K562 (cell line): Measurements from ENCODE around the gene RIPK3. TPM values are rescaled to one million over a fixed set of nuclear protein-coding genes. Genes with fewer than 3 reads are reported as not detected.

Experiments
- ATAC-seq: fragments of 200-7000 bp; cut with Tn5 transposase; 3 replicates; pipeline ENCODE4 v1.9.1; 2020; ENCODE audit warnings: moderate library complexity
- BruUV-seq: library from RNA; stranded (reverse); fragments of 400-500 nt; replicated peaks from 2 replicates; lab custom pipeline; 2021; lab: Mats Ljungman, UMichigan
- CTCF ChIA-PET: fragments of 300-600 bp; formaldehyde crosslinking; extraction: SDS; loops from one replicate; lab custom pipeline; 2021; ENCODE audit warnings: low intra/inter-chr PET ratio; lab: Yijun Ruan, JAX
- POLR2A ChIA-PET: fragments of 300-600, 350-650 bp; sonication (Branson Sonifier 250); formaldehyde crosslinking; extraction: SDS; loops from one replicate; lab custom pipeline; 2021; ENCODE audit warnings: antibody characterized with exemption, inconsistent platforms; lab: Yijun Ruan, JAX
- DNase-seq, 4 experiments: peaks; one replicate each; pipeline versions ENCODE4 v3.0.0 to v3.0.0-alpha.2; 2011 to 2018; ENCODE audit warnings: low spot score in 3 of 4, mixed read lengths in 3 of 4; ENCODE audit errors: extremely low read depth in 1 of 4
- FAIRE-seq: peaks from 2 replicates; lab custom pipeline; 2011; peaks lifted over from hg19 to GRCh38; lab: Jason Lieb, UNC
- H2AFZ ChIP-seq: 2 replicates; pipeline ENCODE4 v1.6.0; 2011; ENCODE audit warnings: low read depth, low read length, control low read depth, inconsistent platforms
- H3K27ac ChIP-seq: fragments of 200-600 bp; 3 replicates; pipeline ENCODE4 v1.8.0; 2011; ENCODE audit warnings: low read depth, mild to moderate bottlenecking, control low read depth, inconsistent platforms, low read length, moderate library complexity, mixed read lengths; ENCODE audit errors: extremely low read depth
- H3K27me3 ChIP-seq, 2 experiments: fragments of 300-600 bp in 1 of 2; 2 replicates in 1 of 2; 3 replicates in 1 of 2; pipeline versions ENCODE4 v1.6.0 to v1.8.0; 2011; ENCODE audit warnings: inconsistent platforms in 2 of 2, low read length in 2 of 2, mild to moderate bottlenecking in 1 of 2, mixed read lengths in 1 of 2, moderate library complexity in 1 of 2; ENCODE audit not compliant: control insufficient read depth in 2 of 2, insufficient read depth in 2 of 2
- H3K36me3 ChIP-seq: fragments of 300-600 bp; 3 replicates; pipeline ENCODE4 v1.8.0; 2011; ENCODE audit warnings: mild to moderate bottlenecking, low read length, inconsistent platforms; ENCODE audit not compliant: control insufficient read depth, insufficient read depth
- H3K4me1 ChIP-seq, 2 experiments: fragments of 200-600 bp in 1 of 2; replicated peaks in 1 of 2; 2 replicates in 1 of 2; 3 replicates in 1 of 2; pipeline versions ENCODE4 v1.5.1 to v1.8.0; 2011; ENCODE audit warnings: inconsistent platforms in 2 of 2, low read length in 2 of 2, mild to moderate bottlenecking in 1 of 2, mixed read lengths in 1 of 2, moderate library complexity in 1 of 2; ENCODE audit not compliant: control insufficient read depth in 2 of 2, insufficient read depth in 2 of 2
- H3K4me2 ChIP-seq: 2 replicates; pipeline ENCODE4 v1.6.1; 2011; ENCODE audit warnings: low read length, control low read depth, inconsistent platforms, mixed read lengths; ENCODE audit not compliant: insufficient read depth
- H3K4me3 ChIP-seq: fragments of 200-600 bp; sonication (generic), shearing (Covaris generic); 2 replicates; pipeline ENCODE4 v1.5.1; 2016; ENCODE audit warnings: control low read depth, inconsistent platforms
- H3K79me2 ChIP-seq: fragments of 200-600 bp; 3 replicates; pipeline ENCODE4 v1.8.0; 2011; ENCODE audit warnings: low read length, inconsistent platforms; ENCODE audit not compliant: control insufficient read depth, insufficient read depth
- H3K9ac ChIP-seq, 2 experiments: 2 replicates each; pipeline versions ENCODE4 v1.6.0 to v1.6.1; 2011; ENCODE audit warnings: low read depth in 2 of 2, low read length in 2 of 2, control low read depth in 1 of 2, inconsistent platforms in 1 of 2, mild to moderate bottlenecking in 1 of 2, mixed read lengths in 1 of 2; ENCODE audit not compliant: insufficient read depth in 1 of 2
- H3K9me1 ChIP-seq: one replicate; pipeline ENCODE4 v1.6.0; 2011; ENCODE audit warnings: inconsistent platforms, mild to moderate bottlenecking, low read length, moderate library complexity; ENCODE audit not compliant: control insufficient read depth, insufficient read depth
- H3K9me3 ChIP-seq: replicated peaks from 2 replicates; pipeline ENCODE4 v1.5.1; 2011; ENCODE audit warnings: low read depth, low read length, inconsistent platforms; ENCODE audit not compliant: control insufficient read depth, insufficient read depth
- H4K20me1 ChIP-seq: replicated peaks from 2 replicates; pipeline ENCODE4 v1.6.1; 2011; ENCODE audit warnings: low read length, inconsistent platforms, mixed read lengths; ENCODE audit not compliant: control insufficient read depth, insufficient read depth
- CXXC5 ChIP-seq: fragments of 250-450 bp; sonication (Bioruptor Pico); IDR thresholded peaks from 2 replicates; pipeline ENCODE4 v1.8.0; 2022; ENCODE audit warnings: inconsistent platforms, mild to moderate bottlenecking, moderate library complexity
- ETV5 ChIP-seq: sonication (generic); formaldehyde crosslinking; IDR thresholded peaks from 2 replicates; pipeline ENCODE4 v1.4.0; 2020; ENCODE audit warnings: low read depth, mild to moderate bottlenecking, missing genetic modification reagents
- MLLT1 ChIP-seq, 2 experiments: fragments of 450-650 bp; IDR thresholded peaks; 2 replicates each; pipeline ENCODE4 v1.6.1; 2016
- MTA1 ChIP-seq: fragments of 450-650 bp; IDR thresholded peaks from 2 replicates; pipeline ENCODE4 v1.6.1; 2017; ENCODE audit warnings: borderline replicate concordance
- SFPQ ChIP-seq: fragments of 200-400 bp; formaldehyde crosslinking; IDR thresholded peaks from 2 replicates; pipeline ENCODE4 v1.6.1; 2017; ENCODE audit warnings: mild to moderate bottlenecking, low read depth, low read length, moderate library complexity
- TSC22D4 ChIP-seq: fragments of 450-650 bp; IDR thresholded peaks from 2 replicates; pipeline ENCODE4 v1.6.1; 2016; ENCODE audit warnings: missing genetic modification characterization, missing biosample characterization, control low read depth
- ZNF184 ChIP-seq: sonication (generic); formaldehyde crosslinking; IDR thresholded peaks from 2 replicates; pipeline ENCODE4 v1.5.0; 2020; ENCODE audit warnings: missing genetic modification reagents
- WGBS: fragments of 100-300 bp; shearing (Covaris generic); methylation state at CpG from one replicate; pipeline ENCODE4 v1.1.6; 2016; ENCODE audit warnings: low coverage, mixed read lengths; ENCODE audit not compliant: insufficient coverage; ENCODE audit errors: missing lambda C conversion rate; 5-methylcytosine and 5-hydroxymethylcytosine counted together
- in situ Hi-C: fragments of 300-500 bp; cut with MboI; formaldehyde crosslinking; loops from 4 replicates; pipeline ENCODE4 v1.15.0; 2018; ENCODE audit warnings: inconsistent platforms, mixed read lengths
- intact Hi-C: fragments of 100-400 bp; cut with micrococcal nuclease; formaldehyde crosslinking; loops from 2 replicates; pipeline ENCODE4 v1.14.2; 2022
- polyA plus RNA-seq, 8 experiments: library from polyadenylated mRNA; depleted of rRNA in 4 of 8; stranded (reverse) in 5 of 8; unstranded in 3 of 8; fragments of >200 nt; fragmentation: Nextera tagmentation in 2 of 8; fragmentation: Illumina TruSeq in 1 of 8; extraction: Ambion mirVana in 2 of 8; extraction: Trizol in 1 of 8; gene quantifications; 2 replicates each; pipeline versions ENCODE4 v1.2.1 to v1.2.3, GENCODE V29; 2011 to 2014; ENCODE audit warnings: inconsistent platforms in 1 of 8, missing spikeins in 1 of 8
- total RNA-seq, 7 experiments: library from RNA; depleted of rRNA in 6 of 7; stranded (reverse); fragments of >200 nt in 6 of 7; fragmentation: Illumina TruSeq in 2 of 7; extraction: Trizol in 2 of 7; gene quantifications; 2 replicates each; pipeline versions ENCODE4 v1.2.1 to v1.2.3, GENCODE V29; 2011 to 2021; ENCODE audit warnings: low replicate concordance in 1 of 7
- TF ChIP-seq, protein P1 (sequence below), 2 experiments: fragments of 450-650 bp; formaldehyde crosslinking in 1 of 2; IDR thresholded peaks; 2 replicates each; pipeline versions ENCODE4 v1.4.0 to v1.6.1; 2014 to 2020; ENCODE audit warnings: mild to moderate bottlenecking in 2 of 2, borderline replicate concordance in 1 of 2, low read depth in 1 of 2

RIPK3 gene
- total and polyA plus RNA-seq, 9 of the 15 experiments (the other 6 are each of a cell fraction or from before 2014, with no cell fraction given): 0.03 to 0.43 (median 0.28) TPM; not detected in 3

- ATAC-seq (no peak), FAIRE-seq (no peak), DNase-seq (no peak)
- CTCF ChIA-PET: no interaction called here
- Histone ChIP-seq H3K9ac (no peak overlapping the region), H3K9me3 (no peaks in the 10 kb centered on the region), H3K4me2 (no peak overlapping the region), H3K27ac (no peak overlapping the region), H3K36me3 (peaks cover 19% of the 10 kb centered on the region; the same call in 1 of the 3 replicates), H3K79me2 (no peaks in the 10 kb centered on the region), H4K20me1 (no peaks in the 10 kb centered on the region), H3K27me3 (no peaks in the 10 kb centered on the region), H2AFZ (no peak overlapping the region), H3K4me1 (no peaks in the 10 kb centered on the region; a peak in 1 of 5 replicates), H3K4me3 (no peak overlapping the region), H3K9me1 (no peaks in the 10 kb centered on the region)
- no TSS peak for BruUV-seq
- POLR2A ChIA-PET: interaction anchor here (0.5 kb wide), 1 partner anchor 172 kb away, joined by 3 read pairs; the partner anchor contains the start of gene NRL
- in situ Hi-C loops (no loop called here), intact Hi-C loops (no loop called here)
- TF ChIP-seq SFPQ (no peak), ETV5 (CRISPR knock-in tag) (no peak), ZNF184 (CRISPR knock-in tag) (no peak), MTA1 (no peak), MLLT1 (IDR thresholded peaks at IDR 0.05) (no peak), TSC22D4 (tag) (no peak), CXXC5 (CRISPR knock-in tag) (no peak)
- TF ChIP-seq, protein P1, sequence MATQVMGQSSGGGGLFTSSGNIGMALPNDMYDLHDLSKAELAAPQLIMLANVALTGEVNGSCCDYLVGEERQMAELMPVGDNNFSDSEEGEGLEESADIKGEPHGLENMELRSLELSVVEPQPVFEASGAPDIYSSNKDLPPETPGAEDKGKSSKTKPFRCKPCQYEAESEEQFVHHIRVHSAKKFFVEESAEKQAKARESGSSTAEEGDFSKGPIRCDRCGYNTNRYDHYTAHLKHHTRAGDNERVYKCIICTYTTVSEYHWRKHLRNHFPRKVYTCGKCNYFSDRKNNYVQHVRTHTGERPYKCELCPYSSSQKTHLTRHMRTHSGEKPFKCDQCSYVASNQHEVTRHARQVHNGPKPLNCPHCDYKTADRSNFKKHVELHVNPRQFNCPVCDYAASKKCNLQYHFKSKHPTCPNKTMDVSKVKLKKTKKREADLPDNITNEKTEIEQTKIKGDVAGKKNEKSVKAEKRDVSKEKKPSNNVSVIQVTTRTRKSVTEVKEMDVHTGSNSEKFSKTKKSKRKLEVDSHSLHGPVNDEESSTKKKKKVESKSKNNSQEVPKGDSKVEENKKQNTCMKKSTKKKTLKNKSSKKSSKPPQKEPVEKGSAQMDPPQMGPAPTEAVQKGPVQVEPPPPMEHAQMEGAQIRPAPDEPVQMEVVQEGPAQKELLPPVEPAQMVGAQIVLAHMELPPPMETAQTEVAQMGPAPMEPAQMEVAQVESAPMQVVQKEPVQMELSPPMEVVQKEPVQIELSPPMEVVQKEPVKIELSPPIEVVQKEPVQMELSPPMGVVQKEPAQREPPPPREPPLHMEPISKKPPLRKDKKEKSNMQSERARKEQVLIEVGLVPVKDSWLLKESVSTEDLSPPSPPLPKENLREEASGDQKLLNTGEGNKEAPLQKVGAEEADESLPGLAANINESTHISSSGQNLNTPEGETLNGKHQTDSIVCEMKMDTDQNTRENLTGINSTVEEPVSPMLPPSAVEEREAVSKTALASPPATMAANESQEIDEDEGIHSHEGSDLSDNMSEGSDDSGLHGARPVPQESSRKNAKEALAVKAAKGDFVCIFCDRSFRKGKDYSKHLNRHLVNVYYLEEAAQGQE (IDR thresholded peaks at IDR 0.05; ENCODE audit: borderline replicate concordance): no peak
- TF ChIP-seq, protein P1 (CRISPR knock-in tag; IDR thresholded peaks at IDR 0.05; ENCODE audit: low read depth): no peak
- 69% methylated on average over 3 of the region's 5 CpGs for WGBS
Measured at GRCh38 chr14:24286996-24287395, 52.8 kb downstream of the RIPK3 start.
